GM19025 (cell line): ENCODE measurements around the gene SLC6A4.

Source experiments
- ATAC-seq: cut with Tn5 transposase; IDR thresholded peaks from one replicate; pipeline ENCODE4 v1.9.1; 2021; ENCODE audit warnings: mild to moderate bottlenecking, low read depth, moderate library complexity; ENCODE audit not compliant: unreplicated experiment

Gene SLC6A4

DNA sequence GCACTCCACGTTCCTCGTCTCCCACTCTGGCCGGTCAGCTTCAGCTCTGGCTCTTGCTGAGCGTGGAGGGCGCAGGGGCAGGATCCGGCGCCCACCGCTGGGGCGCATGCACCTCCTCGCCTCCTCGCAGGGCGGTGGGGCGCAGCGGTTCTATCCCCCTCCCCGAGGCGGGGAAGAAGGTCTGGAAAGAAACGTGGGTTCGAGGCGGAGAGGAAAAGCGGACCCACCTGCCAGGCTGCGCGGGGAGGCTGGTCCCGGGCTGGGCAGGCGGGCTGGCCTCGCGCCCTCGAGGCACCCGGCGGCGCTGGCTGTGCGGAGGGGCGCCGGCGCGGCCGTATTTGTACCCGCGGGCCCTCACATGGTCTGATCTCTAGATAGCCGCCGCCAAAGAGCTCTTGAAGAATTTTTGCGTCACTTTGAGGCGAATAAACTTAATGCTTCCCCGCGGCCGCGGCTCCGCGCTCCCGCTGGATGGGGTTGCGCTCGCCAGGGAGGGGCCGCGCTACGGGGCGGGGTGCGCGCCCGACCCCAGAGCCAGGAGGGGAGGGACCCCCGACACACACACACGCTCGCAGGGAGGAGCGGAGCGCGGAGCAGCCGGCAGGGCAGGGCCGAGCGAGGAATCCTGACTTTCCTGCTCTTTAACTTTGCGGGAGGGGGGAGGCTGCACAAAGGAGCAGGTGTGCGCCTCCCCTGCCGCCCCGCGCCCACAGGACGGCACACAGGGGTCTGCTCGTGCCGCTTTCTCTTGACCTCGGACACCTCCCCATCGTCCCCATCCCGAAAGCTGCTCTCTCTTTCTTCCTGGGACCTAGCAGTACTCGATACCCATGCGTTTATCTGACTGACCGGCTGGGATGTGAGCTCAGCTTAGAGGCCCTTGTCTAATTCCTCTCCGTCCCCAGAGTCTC lies at the start of gene SLC6A4:
TSS of gene SLC6A4 (minus strand) at position 312 of the 911 bp plus-strand sequence. CDS start 13,739 bp downstream, outside the sequence.
- no peak for ATAC-seq

DNA sequence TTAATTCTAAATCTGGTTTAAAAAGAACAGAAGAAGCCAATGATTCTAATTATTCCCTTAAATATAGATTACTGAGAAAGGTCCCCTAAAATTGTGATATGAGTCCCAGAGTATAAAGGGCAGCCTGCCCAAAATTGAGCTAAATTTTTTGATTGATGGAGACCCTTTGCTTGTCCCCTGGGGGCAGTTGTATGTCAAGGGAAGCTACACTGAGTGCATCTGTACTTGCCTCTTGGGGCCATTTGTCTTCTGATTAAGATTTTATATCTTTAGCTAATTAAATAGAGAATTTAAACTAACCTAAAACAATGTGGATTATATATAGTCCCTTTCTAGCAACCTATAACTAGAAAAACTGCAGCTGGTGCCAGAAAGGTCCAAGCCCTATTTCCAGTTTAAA lies 43.7 kb upstream of the SLC6A4 start:
- no peak for ATAC-seq

DNA sequence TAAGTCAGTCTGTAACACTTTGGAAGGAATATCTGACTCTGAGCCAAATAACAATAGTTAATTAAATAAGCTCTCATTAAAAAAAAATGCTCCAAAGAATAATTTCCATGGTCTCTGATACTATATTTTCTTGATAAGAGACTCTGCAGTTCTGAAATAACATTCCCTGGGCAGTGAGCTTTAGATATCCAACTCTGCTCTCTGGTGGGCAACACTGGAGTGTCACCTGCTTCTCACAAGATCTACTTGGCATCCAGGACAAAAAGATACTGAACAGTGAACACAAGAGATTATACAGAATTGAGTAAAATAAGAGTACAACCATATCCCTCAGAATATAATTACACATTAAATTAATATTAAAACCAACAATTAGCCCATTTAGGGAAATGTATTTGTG lies 42.5 kb upstream of the SLC6A4 start:
- ATAC-seq = no peak

DNA sequence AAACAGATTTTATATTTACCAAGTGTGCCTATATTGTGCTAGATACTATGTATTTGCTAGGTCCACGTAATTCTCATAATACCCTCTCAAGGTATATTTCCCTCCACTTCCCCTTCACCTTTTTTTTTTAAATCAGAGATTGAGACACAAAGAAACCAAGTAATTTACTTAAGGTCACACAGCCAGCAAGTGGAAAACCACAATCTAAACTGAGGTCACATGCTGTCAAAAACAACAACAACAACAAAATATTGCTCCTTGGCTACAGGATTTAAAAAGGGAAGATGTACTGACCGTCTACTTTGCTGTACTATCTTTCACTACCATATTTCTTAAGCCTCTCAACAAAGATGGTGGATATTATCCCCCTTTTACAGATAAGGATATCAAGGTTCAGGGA lies 40.4 kb upstream of the SLC6A4 start:
- no peak for ATAC-seq

DNA sequence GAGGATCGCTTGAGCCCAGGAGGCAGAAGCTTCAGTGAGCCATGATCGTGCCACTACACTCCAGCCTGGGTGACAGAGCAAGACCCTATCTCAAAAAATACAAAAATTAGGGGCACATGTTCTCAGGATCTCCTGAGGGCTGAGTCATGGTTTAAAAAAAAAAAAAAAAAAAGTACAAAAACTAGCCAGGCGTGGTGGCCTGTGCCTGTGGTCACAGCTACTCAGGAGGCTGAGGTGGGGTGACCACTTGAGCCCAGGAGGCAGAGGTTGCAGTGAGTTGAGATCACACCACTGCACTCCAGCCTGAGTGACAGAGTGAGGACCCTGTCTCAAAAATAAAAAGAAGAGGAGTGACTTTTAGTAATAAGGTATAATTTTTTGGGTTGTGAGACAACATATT lies 39.4 kb upstream of the SLC6A4 start:
- ATAC-seq = no peak

DNA sequence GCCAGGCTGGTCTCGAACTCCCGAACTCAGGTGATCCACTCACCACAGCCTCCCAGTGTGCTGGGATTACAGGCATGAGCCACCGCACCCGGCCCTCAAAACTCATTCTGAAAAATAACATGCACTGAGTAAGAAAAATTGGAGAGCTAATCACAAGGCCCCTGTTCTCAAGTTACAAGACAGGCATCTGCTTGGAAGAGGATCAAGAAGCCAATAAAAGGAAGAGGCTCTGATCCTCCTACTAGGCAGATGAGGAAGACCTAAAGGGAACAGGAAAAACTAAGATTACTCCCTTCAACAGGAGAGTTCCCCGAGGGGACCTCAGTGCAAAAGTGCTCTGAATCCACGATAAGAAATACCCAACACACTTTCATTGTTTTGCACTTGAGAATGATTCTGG lies 37.9 kb upstream of the SLC6A4 start:
- no peak for ATAC-seq

DNA sequence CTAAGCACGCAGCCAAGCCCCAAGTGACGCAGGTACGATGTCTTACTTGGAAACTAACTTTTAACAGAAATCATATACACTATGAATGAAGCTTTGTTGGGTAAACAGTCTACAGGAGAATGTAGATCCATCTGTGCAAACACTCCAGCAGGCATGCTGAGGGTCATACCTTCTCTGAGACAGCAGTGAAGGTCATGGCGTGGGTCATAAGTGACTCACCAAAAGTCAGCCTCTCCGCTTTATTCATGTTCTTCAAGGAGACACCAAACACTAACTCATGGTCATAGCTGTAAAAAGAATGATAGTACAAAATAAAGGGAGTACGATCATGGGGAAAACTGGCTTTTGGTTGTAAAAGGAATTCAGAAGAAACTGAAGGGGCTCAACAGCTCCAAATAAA lies 35.6 kb upstream of the SLC6A4 start:
- no peak for ATAC-seq

DNA sequence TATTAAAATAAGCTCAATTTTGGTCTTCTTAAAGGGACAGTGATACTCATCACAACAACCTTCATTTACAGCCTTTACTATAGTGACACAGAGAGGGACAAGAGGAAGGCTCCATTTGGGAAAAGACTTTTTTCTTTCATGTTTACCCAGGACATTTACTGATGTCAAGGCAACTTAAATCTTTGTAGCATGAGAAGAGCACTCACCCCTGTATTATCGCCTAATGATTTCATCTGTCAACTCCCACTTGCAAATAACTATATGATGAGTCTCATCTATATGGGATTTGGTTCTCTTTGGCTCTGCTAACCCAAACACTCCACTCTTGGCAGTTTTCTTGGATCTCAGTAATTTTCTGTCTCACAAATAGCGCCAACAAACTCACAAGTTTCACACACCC lies 32.1 kb upstream of the SLC6A4 start:
- no peak for ATAC-seq

DNA sequence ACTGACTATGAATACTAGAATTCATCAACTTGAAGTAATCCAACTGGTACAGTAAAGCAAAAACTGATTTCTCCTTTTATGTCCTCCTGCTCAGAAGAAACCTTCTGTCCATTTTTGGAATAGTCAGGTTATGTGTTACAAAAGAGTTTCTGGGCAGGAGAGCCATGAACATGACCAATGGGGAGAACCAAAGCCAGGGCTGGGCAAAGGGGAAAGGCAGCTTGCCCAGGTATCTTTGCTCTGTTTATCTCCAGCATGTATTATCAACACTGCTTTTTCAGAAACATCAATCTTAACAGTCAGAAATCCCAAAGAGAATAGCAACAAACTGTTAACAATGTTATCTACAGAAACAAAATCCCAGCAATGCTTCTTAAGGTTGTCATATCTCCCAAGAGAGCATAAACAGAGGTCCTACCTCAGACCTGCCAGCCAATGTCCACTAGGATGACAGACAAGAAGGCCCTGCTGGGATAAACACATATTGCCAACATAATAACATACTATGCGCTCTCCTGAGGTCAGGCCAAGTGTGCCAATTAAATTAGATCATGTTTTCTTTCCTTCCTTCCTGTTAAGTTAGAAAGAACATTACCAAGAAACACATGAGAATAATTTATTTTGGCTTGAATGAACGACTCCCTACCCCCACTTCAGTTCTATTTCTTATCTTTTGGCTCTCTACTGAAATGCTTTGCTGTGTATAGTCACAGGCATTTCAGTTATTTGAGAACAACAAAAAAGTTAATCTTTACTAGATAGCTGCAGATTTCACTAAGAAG lies 28.2 kb upstream of the SLC6A4 start:
- no peak for ATAC-seq

DNA sequence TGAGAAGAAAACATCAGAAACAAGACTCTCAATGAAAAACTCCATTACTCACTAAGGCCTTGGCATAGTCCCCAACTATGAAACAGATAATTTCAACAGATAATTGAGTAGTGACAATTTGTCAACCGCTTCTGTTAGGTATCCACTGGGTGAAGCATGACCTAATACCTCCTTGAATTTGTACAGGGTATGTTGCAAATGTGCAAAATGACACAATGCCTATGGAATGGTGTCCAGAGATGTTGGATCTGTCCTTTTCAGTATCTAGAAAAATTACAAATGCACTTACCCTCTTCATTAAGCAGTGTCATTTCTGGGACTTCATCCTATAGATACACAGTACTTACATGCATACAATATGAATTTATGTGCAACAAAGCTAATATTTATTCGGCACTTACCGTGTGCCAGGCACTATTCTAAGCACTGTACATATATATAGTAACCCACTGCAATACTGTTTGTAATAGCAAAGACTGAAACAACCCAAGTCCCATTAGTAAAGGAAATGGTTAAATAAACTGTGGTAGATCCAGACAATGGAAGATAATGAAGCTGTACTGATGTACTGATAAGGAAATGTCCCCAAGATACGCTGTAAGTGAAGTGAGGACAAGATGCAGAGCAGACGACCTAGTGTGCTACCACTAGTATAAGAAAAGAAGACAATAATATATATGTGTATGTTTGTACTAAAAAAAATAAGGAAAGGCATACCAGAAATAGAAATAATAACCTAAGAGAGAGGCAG lies 21.4 kb upstream of the SLC6A4 start:
- ATAC-seq = no peak

DNA sequence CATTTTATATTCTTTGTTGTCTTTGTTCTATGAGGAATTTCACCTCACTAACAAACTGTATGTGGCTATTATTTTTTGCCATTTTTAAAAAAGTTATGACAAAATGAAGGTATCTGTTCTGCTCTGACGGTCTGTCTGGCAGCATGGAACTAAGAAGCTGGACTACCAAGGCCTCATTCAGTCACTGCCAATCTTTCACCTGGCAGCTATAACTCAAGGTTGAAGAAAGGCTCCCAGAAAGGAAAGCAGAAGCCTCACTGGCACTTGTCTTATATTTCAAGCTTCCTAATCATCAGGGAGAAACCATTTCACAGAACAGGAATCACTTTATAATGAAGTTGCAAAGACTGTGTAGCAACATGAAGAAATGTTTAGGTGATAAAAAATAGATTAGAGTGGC lies 18.7 kb upstream of the SLC6A4 start:
- no peak for ATAC-seq

DNA sequence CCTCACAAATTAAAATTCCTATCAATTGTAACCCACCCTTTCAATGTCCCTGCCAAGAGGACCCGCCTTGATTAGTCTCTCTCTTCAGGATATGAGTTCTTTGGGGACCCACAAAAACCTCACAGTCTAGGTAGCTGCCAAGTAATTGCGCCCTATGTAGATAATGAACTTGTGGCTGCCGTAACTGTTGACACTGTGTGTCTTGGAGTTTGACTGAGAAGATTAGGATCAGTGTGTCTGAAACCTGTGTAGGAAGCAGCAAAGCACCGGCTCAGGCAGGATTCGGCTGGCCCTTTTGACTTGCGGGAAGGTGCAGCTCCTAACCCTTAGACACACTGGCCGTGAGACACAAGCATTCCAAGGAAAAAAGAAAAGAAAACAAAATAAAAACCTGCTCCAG lies 17.8 kb upstream of the SLC6A4 start:
- no peak for ATAC-seq

DNA sequence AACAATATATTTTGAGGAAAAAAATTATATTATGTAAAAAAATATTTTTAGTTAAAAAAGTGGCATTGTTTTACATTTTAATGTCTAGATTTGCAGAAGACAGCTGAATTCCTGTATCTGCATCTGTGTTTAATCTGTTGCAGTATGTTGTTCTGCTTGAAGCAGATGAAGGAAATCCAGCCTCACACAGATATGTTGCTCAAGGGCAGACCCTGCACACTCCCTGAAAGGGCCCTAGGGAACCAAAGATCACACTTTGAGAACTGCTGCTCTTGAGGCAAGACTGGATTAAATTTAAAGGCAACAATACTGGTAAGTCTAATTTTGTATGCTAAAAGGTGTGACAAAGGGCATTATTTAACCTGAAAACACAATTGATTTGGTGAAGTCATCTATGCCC lies 16.4 kb upstream of the SLC6A4 start:
- ATAC-seq = no peak

DNA sequence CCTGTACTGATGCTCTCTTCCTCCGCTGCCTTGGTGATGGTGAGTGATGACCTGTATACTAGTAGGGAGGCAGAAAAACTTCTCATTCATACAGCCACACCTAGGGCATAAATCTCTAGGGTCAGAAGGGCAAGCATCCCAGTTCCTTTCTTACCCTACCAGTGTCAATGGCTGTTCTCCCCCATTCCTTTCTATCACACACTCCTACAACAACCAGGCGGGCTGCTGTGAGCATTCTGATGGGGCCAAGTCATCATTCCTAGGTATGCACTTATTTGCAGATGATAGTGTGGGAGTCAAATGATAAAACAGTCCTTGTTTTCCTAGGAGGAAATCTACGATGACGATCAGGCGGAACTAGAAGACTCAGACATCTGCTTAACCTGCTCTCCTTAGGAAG lies 14.0 kb upstream of the SLC6A4 start:
- ATAC-seq = no peak

DNA sequence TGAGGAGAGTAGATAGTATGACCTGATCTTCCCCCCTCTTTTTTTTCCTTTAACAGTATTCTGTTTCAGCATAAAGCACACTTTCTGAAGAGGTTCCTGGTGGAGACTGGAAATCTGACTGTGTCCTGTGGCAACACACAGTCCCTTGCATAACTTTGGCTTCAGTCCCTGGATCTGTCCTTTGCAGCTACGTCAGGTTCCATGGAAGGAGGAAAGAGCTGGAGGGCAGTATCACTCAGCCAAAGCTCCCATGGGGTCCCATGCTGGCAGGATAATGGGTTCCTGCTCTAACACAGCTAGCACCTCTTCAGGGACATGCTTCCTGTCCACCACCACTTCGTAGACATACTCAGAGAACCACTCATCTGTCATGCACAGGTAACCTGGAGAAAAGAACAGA lies 13.3 kb upstream of the SLC6A4 start:
- no peak for ATAC-seq

DNA sequence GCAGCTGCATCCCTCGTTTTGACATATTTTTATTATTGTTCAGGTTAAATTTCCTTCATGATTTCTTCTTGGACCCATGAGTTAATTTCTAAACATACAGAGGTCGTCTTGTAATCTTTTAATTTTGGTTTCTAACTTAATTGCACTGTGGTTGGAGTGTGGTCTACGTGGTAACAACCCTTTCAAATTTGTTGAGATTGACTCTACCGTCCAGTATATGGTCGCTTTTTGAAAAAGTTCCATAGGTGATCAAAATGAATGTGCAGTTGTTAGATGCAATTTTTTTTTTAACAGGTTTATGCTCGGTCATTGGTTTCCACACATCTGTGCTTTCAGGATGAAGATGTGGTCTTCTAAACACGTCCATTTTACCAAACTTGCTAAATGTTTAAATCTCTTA lies 11.0 kb upstream of the SLC6A4 start:
- no peak for ATAC-seq

DNA sequence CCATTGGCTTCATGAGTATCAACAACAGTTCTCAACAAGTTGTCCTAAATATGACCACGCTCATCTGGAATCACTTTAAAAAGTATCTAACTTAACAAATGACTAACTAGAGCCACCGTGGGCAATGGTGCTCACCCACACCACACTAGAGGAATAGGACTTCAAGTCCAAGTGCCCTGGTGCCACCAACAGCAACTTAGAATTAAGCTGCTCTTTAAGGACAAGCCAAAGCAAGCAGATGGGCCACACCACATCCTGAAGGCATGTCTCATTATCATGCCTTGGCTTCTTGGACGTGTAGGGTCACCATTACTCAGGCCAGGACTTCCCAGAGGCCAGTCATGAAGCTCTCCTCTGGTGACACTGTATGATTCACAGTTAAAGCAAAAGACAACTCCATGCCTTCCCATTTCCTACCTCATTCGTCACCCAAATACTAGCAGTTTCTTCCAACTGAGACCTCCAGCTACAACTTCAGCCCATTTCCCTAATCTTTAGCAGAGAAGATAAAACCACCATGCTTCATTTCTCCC lies 9.4 kb upstream of the SLC6A4 start:
- ATAC-seq = no peak

DNA sequence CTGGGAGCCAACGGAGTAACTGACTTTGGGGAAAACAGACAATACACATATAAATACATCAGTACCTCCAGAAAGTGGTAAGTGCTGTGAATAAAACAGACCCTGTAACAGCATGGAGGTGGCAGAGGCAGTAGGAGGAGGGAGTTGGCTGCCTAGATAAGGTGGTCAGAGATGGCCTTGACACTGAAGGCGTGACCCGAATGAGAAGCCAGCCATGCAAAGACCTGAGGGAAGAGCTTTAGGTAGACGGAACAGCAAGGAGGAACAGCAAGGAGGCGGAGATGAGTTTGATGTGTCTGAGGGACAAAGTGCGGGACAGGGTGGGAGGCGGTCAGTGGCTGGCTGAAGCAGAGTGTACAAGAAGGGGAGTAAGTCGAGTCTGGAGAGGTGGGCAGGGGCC lies 8.1 kb upstream of the SLC6A4 start:
- no peak for ATAC-seq

DNA sequence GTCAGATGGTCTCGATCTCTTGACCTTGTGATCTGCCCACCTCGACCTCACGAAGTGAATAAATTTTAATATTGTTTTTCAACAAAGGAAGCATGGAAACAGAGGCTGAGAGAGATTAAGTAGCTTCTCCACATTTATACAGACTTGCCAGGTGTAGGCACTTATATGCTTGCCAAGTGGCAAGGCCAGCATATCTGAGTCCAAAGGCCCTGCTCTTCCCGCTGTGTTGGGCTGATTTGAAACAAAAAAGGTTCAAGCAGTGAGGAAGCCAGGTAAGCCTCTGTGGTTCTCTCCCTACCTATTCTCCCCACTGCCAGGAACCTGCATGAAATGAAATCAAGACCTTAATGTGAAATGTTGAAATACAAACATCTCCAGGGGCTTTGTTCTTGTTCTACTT lies 7.5 kb upstream of the SLC6A4 start:
- ATAC-seq = no peak

DNA sequence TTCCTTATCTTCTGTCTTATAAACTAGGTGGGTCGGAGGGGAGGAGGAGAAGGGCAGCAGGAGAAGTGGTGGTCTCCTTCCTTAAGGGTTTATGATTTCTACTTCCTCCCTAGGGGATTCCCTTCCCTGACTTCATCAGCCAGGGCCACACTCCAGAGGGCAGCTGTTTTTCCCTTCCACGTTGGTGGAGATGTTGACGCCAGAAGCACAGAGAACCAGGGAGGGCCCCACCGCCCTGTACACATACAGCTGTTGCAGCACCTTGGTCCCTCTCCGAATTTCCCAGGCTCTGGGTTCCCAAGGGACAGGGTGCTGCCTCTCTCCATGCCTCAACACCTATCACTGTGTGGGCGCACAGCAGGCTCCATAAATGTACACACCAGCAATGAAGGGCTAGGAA lies 5.6 kb upstream of the SLC6A4 start:
- no peak for ATAC-seq

DNA sequence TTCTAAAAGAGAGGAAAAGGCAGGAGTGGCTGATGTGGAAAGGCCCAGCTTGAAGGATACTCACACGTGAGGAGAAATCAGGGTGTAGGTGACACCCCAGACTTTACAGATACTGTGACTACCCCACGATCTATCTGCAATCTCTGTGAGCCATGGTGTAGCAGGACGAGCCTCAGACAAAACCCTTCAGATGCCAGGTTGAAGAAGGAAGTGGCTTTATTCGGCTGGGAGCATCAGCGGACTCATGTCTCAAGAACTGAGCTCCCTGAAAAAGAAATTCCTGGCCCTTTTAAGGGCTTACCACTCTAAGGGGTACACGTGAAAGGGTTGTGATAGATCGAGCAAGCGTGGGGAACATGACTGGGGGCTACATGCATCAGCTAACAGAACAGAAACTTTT lies 4.7 kb upstream of the SLC6A4 start:
- ATAC-seq = no peak
